ENCODE measurements around the gene DDX56.
"Not testable (repeated sequence)": the region's sequence is repeated elsewhere in the genome, so short reads cannot be mapped to it uniquely, and the experiment has no call there.

Gene DDX56

GRCh38 chr7:44573464-44574286 is at the start of gene DDX56:
DDX56 (minus strand) TSS chr7:44573908; CDS start chr7:44573895, 13 bp downstream.
- peak; percentile 94 for DNase-seq

- peak; percentile 34 for DNase-seq
These were observed 48.8 kb upstream of the DDX56 start for GRCh38 chr7:44622342-44623151.

- no peak for DNase-seq
These were observed 48.0 kb upstream of the DDX56 start for GRCh38 chr7:44621750-44622103.

GRCh38 chr7:44621034-44621749 is 47.5 kb upstream of the DDX56 start:
- DNase-seq = peak; percentile 72

GRCh38 chr7:44618753-44619152 is 45.0 kb upstream of the DDX56 start:
- no peak for DNase-seq

- no peak for DNase-seq
These were observed 44.3 kb upstream of the DDX56 start for GRCh38 chr7:44618045-44618444.

GRCh38 chr7:44617225-44617890 is 43.6 kb upstream of the DDX56 start:
- peak; percentile 53 for DNase-seq

GRCh38 chr7:44616545-44616944 is 42.8 kb upstream of the DDX56 start:
- no peak for DNase-seq

GRCh38 chr7:44615793-44616192 is 42.1 kb upstream of the DDX56 start:
- no peak for DNase-seq

- peak; percentile 44 for DNase-seq
These were observed 41.5 kb upstream of the DDX56 start for GRCh38 chr7:44615149-44615611.

GRCh38 chr7:44609829-44610228 is 36.1 kb upstream of the DDX56 start:
- DNase-seq = no peak

- peak; percentile 70 for DNase-seq
These were observed 35.4 kb upstream of the DDX56 start for GRCh38 chr7:44608916-44609648.

GRCh38 chr7:44607141-44608068 is 33.7 kb upstream of the DDX56 start:
- peak; percentile 8 for DNase-seq

GRCh38 chr7:44606341-44607140 is 32.8 kb upstream of the DDX56 start, which contains the start of gene OGDH:
OGDH (plus strand) TSS chr7:44606627; CDS start chr7:44624344, 17,717 bp downstream.
- DNase-seq = peak; percentile 98

GRCh38 chr7:44604941-44605340 is 31.2 kb upstream of the DDX56 start:
- no peak for DNase-seq

GRCh38 chr7:44603193-44603592 is 29.5 kb upstream of the DDX56 start:
- DNase-seq = no peak

- DNase-seq = no peak
These were observed 28.8 kb upstream of the DDX56 start for GRCh38 chr7:44602576-44602910.

GRCh38 chr7:44599222-44599621 is 25.5 kb upstream of the DDX56 start:
- DNase-seq = no peak

- not testable (repeated sequence) for DNase-seq
These were observed 23.5 kb upstream of the DDX56 start for GRCh38 chr7:44597181-44597580.

Data from EL (cell line).